K562 (cell line): ENCODE measurements around the gene HIKESHI. TPM values are rescaled to one million over a fixed set of nuclear protein-coding genes. Genes with fewer than 3 reads are reported as not detected.

Source experiments
- ATAC-seq: fragments of 200-7000 bp; cut with Tn5 transposase; 3 replicates; pipeline ENCODE4 v1.9.1; 2020; ENCODE audit warnings: moderate library complexity
- BruUV-seq: library from RNA; stranded (reverse); fragments of 400-500 nt; replicated peaks from 2 replicates; lab custom pipeline; 2021; lab: Mats Ljungman, UMichigan
- CTCF ChIA-PET: fragments of 300-600 bp; formaldehyde crosslinking; extraction: SDS; loops from one replicate; lab custom pipeline; 2021; ENCODE audit warnings: low intra/inter-chr PET ratio; lab: Yijun Ruan, JAX
- POLR2A ChIA-PET: fragments of 300-600, 350-650 bp; sonication (Branson Sonifier 250); formaldehyde crosslinking; extraction: SDS; loops from one replicate; lab custom pipeline; 2021; ENCODE audit warnings: antibody characterized with exemption, inconsistent platforms; lab: Yijun Ruan, JAX
- DNase-seq, 4 experiments: peaks; one replicate each; pipeline versions ENCODE4 v3.0.0 to v3.0.0-alpha.2; 2011 to 2018; ENCODE audit warnings: low spot score in 3 of 4, mixed read lengths in 3 of 4; ENCODE audit errors: extremely low read depth in 1 of 4
- FAIRE-seq: peaks from 2 replicates; lab custom pipeline; 2011; peaks lifted over from hg19 to GRCh38; lab: Jason Lieb, UNC
- H2AFZ ChIP-seq: 2 replicates; pipeline ENCODE4 v1.6.0; 2011; ENCODE audit warnings: low read depth, low read length, control low read depth, inconsistent platforms
- H3K27ac ChIP-seq: fragments of 200-600 bp; 3 replicates; pipeline ENCODE4 v1.8.0; 2011; ENCODE audit warnings: low read depth, mild to moderate bottlenecking, control low read depth, inconsistent platforms, low read length, moderate library complexity, mixed read lengths; ENCODE audit errors: extremely low read depth
- H3K27me3 ChIP-seq, 2 experiments: fragments of 300-600 bp in 1 of 2; 2 replicates in 1 of 2; 3 replicates in 1 of 2; pipeline versions ENCODE4 v1.6.0 to v1.8.0; 2011; ENCODE audit warnings: inconsistent platforms in 2 of 2, low read length in 2 of 2, mild to moderate bottlenecking in 1 of 2, mixed read lengths in 1 of 2, moderate library complexity in 1 of 2; ENCODE audit not compliant: control insufficient read depth in 2 of 2, insufficient read depth in 2 of 2
- H3K36me3 ChIP-seq: fragments of 300-600 bp; 3 replicates; pipeline ENCODE4 v1.8.0; 2011; ENCODE audit warnings: mild to moderate bottlenecking, low read length, inconsistent platforms; ENCODE audit not compliant: control insufficient read depth, insufficient read depth
- H3K4me1 ChIP-seq, 2 experiments: fragments of 200-600 bp in 1 of 2; replicated peaks in 1 of 2; 2 replicates in 1 of 2; 3 replicates in 1 of 2; pipeline versions ENCODE4 v1.5.1 to v1.8.0; 2011; ENCODE audit warnings: inconsistent platforms in 2 of 2, low read length in 2 of 2, mild to moderate bottlenecking in 1 of 2, mixed read lengths in 1 of 2, moderate library complexity in 1 of 2; ENCODE audit not compliant: control insufficient read depth in 2 of 2, insufficient read depth in 2 of 2
- H3K4me2 ChIP-seq: 2 replicates; pipeline ENCODE4 v1.6.1; 2011; ENCODE audit warnings: low read length, control low read depth, inconsistent platforms, mixed read lengths; ENCODE audit not compliant: insufficient read depth
- H3K4me3 ChIP-seq: fragments of 200-600 bp; sonication (generic), shearing (Covaris generic); 2 replicates; pipeline ENCODE4 v1.5.1; 2016; ENCODE audit warnings: control low read depth, inconsistent platforms
- H3K79me2 ChIP-seq: fragments of 200-600 bp; 3 replicates; pipeline ENCODE4 v1.8.0; 2011; ENCODE audit warnings: low read length, inconsistent platforms; ENCODE audit not compliant: control insufficient read depth, insufficient read depth
- H3K9ac ChIP-seq, 2 experiments: 2 replicates each; pipeline versions ENCODE4 v1.6.0 to v1.6.1; 2011; ENCODE audit warnings: low read depth in 2 of 2, low read length in 2 of 2, control low read depth in 1 of 2, inconsistent platforms in 1 of 2, mild to moderate bottlenecking in 1 of 2, mixed read lengths in 1 of 2; ENCODE audit not compliant: insufficient read depth in 1 of 2
- H3K9me1 ChIP-seq: one replicate; pipeline ENCODE4 v1.6.0; 2011; ENCODE audit warnings: inconsistent platforms, mild to moderate bottlenecking, low read length, moderate library complexity; ENCODE audit not compliant: control insufficient read depth, insufficient read depth
- H3K9me3 ChIP-seq: replicated peaks from 2 replicates; pipeline ENCODE4 v1.5.1; 2011; ENCODE audit warnings: low read depth, low read length, inconsistent platforms; ENCODE audit not compliant: control insufficient read depth, insufficient read depth
- H4K20me1 ChIP-seq: replicated peaks from 2 replicates; pipeline ENCODE4 v1.6.1; 2011; ENCODE audit warnings: low read length, inconsistent platforms, mixed read lengths; ENCODE audit not compliant: control insufficient read depth, insufficient read depth
- ARID3A ChIP-seq: IDR thresholded peaks from 2 replicates; pipeline ENCODE4 v1.6.1; 2012; ENCODE audit warnings: low read depth, low read length, improper control_type of control experiment, borderline replicate concordance
- CBFA2T3 ChIP-seq: fragments of 450-650 bp; IDR thresholded peaks from 2 replicates; pipeline ENCODE4 v1.6.1; 2017
- CEBPB ChIP-seq: fragments of 450-650 bp; IDR thresholded peaks from 2 replicates; pipeline ENCODE4 v1.6.1; 2016; ENCODE audit warnings: missing genetic modification characterization, missing compliant biosample characterization
- CHD2 ChIP-seq: IDR thresholded peaks from 2 replicates; pipeline ENCODE4 v1.6.1; 2011; ENCODE audit warnings: low read depth, low read length
- FOSL1 ChIP-seq: fragments of 200-800 bp; sonication (Bioruptor generic); conservative IDR thresholded peaks from 2 replicates; pipeline ENCODE4 v1.6.1; 2016; ENCODE audit warnings: missing genetic modification characterization, missing compliant biosample characterization
- MAFK ChIP-seq: IDR thresholded peaks from 2 replicates; pipeline ENCODE4 v1.6.1; 2011; ENCODE audit warnings: low read length, improper control_type of control experiment
- MIER1 ChIP-seq: fragments of 450-650 bp; IDR thresholded peaks from 2 replicates; pipeline ENCODE4 v1.6.1; 2016; ENCODE audit warnings: antibody characterized with exemption, mild to moderate bottlenecking, low read depth
- NR2C1 ChIP-seq, 2 experiments: fragments of 450-650 bp; IDR thresholded peaks; 2 replicates each; pipeline ENCODE4 v1.6.1; 2017; ENCODE audit warnings: mild to moderate bottlenecking in 2 of 2, antibody characterized with exemption in 1 of 2, inconsistent platforms in 1 of 2, missing compliant biosample characterization in 1 of 2, missing genetic modification characterization in 1 of 2
- NR4A1 ChIP-seq, 2 experiments: fragments of 250-450 bp in 1 of 2; fragments of 450-650 bp in 1 of 2; sonication (Bioruptor Pico) in 1 of 2; IDR thresholded peaks; 2 replicates each; pipeline versions ENCODE4 v1.4.0 to v1.6.1; 2016 to 2020; ENCODE audit warnings: mild to moderate bottlenecking in 2 of 2, missing compliant biosample characterization in 1 of 2, missing genetic modification characterization in 1 of 2, moderate library complexity in 1 of 2
- SMAD4 ChIP-seq: fragments of 250-450 bp; sonication (Bioruptor Pico); conservative IDR thresholded peaks from 2 replicates; pipeline ENCODE4 v1.8.0; 2021; ENCODE audit warnings: inconsistent platforms, mild to moderate bottlenecking, moderate library complexity
- TRIM24 ChIP-seq, 2 experiments: fragments of 450-650 bp; IDR thresholded peaks; 2 replicates each; pipeline ENCODE4 v1.6.1; 2016
- ZBTB17 ChIP-seq: fragments of 450-650 bp; formaldehyde crosslinking; IDR thresholded peaks from 2 replicates; pipeline ENCODE4 v1.4.0; 2020; ENCODE audit warnings: mild to moderate bottlenecking
- ZNF311 ChIP-seq: fragments of 250-450 bp; sonication (Bioruptor Pico); IDR thresholded peaks from 2 replicates; pipeline ENCODE4 v1.4.0; 2020; ENCODE audit warnings: mild to moderate bottlenecking, moderate library complexity
- ZNF316 ChIP-seq: fragments of 450-650 bp; IDR thresholded peaks from 2 replicates; pipeline ENCODE4 v1.6.1; 2016
- WGBS: fragments of 100-300 bp; shearing (Covaris generic); methylation state at CpG from one replicate; pipeline ENCODE4 v1.1.6; 2016; ENCODE audit warnings: low coverage, mixed read lengths; ENCODE audit not compliant: insufficient coverage; ENCODE audit errors: missing lambda C conversion rate; 5-methylcytosine and 5-hydroxymethylcytosine counted together
- in situ Hi-C: fragments of 300-500 bp; cut with MboI; formaldehyde crosslinking; loops from 4 replicates; pipeline ENCODE4 v1.15.0; 2018; ENCODE audit warnings: inconsistent platforms, mixed read lengths
- intact Hi-C: fragments of 100-400 bp; cut with micrococcal nuclease; formaldehyde crosslinking; loops from 2 replicates; pipeline ENCODE4 v1.14.2; 2022
- polyA plus RNA-seq, 8 experiments: library from polyadenylated mRNA; depleted of rRNA in 4 of 8; stranded (reverse) in 5 of 8; unstranded in 3 of 8; fragments of >200 nt; fragmentation: Nextera tagmentation in 2 of 8; fragmentation: Illumina TruSeq in 1 of 8; extraction: Ambion mirVana in 2 of 8; extraction: Trizol in 1 of 8; gene quantifications; 2 replicates each; pipeline versions ENCODE4 v1.2.1 to v1.2.3, GENCODE V29; 2011 to 2014; ENCODE audit warnings: inconsistent platforms in 1 of 8, missing spikeins in 1 of 8
- total RNA-seq, 7 experiments: library from RNA; depleted of rRNA in 6 of 7; stranded (reverse); fragments of >200 nt in 6 of 7; fragmentation: Illumina TruSeq in 2 of 7; extraction: Trizol in 2 of 7; gene quantifications; 2 replicates each; pipeline versions ENCODE4 v1.2.1 to v1.2.3, GENCODE V29; 2011 to 2021; ENCODE audit warnings: low replicate concordance in 1 of 7
- TF ChIP-seq, protein P1 (sequence below), 2 experiments: fragments of 200-800 bp in 1 of 2; sonication (Bioruptor generic) in 1 of 2; sonication (generic) in 1 of 2; formaldehyde crosslinking in 1 of 2; IDR thresholded peaks in 1 of 2; conservative IDR thresholded peaks in 1 of 2; 2 replicates each; pipeline versions ENCODE4 v1.5.0 to v1.6.1; 2016 to 2020; ENCODE audit warnings: missing compliant biosample characterization in 1 of 2, missing genetic modification characterization in 1 of 2, missing genetic modification reagents in 1 of 2

The HIKESHI gene
- total and polyA plus RNA-seq, 9 of the 15 experiments (the other 6 are each of a cell fraction or from before 2014, with no cell fraction given) = 33.2 to 196 (median 62.7) TPM

GRCh38 chr11:86370922-86371594, 69.0 kb downstream of the HIKESHI start:
- Histone ChIP-seq H3K9ac (no peak overlapping the region), H3K27me3 (no peaks in the 10 kb centered on the region; a peak in 1 of 5 replicates), H2AFZ (peak overlapping the region; percentile 21; the same call in 1 of the 2 replicates), H3K9me3 (0 out of 2 replicates have a peak, but pooled peaks cover 2% of the 10 kb centered on the region), H3K27ac (peak overlapping the region; percentile 34; the same call in 2 of the 3 replicates), H3K36me3 (no peaks in the 10 kb centered on the region), H3K4me1 (peaks cover 0 to 4% of the 10 kb centered on the region in 2 experiments; a peak in 2 of 5 replicates), H3K9me1 (no peaks in the 10 kb centered on the region), H3K4me3 (no peak overlapping the region), H3K4me2 (no peak overlapping the region), H4K20me1 (no peaks in the 10 kb centered on the region), H3K79me2 (no peaks in the 10 kb centered on the region)
- intact Hi-C loops (no loop called here), in situ Hi-C loops (no loop called here)
- ATAC-seq (peak; percentile 72), FAIRE-seq (no peak), DNase-seq (peak in 1 of 4 experiments; percentile 39)
- ChIA-PET POLR2A (interaction anchor here (0.6 to 1.2 kb wide), 5 partner anchors 10 to 494 kb away, joined by 3 to 5 read pairs (median 3); partner anchors contain the start of gene HIKESHI), CTCF (no interaction called here)
- 20% methylated on average over 6 of the region's 6 CpGs for WGBS
- BruUV-seq = no TSS peak
- no peak for TF ChIP-seq MIER1
- TF ChIP-seq CBFA2T3 = peak; percentile 49
- no peak for TF ChIP-seq NR2C1 (IDR thresholded peaks at IDR 0.05)
- no peak for TF ChIP-seq NR2C1 (tag; IDR thresholded peaks at IDR 0.05)
- TF ChIP-seq ZBTB17 (CRISPR knock-in tag) = peak; percentile 32; the same call in 1 of the 2 replicates
- peak; percentile 86 for TF ChIP-seq MAFK
- no peak for TF ChIP-seq ARID3A
- peak; percentile 98 for TF ChIP-seq ZNF316
- 0 out of 2 replicates have a peak, but pooled peaks have one; percentile 59 for TF ChIP-seq ZNF311 (CRISPR knock-in tag)
- TF ChIP-seq NR4A1 (CRISPR knock-in tag; IDR thresholded peaks at IDR 0.05) = no peak
- TF ChIP-seq NR4A1 (tag; IDR thresholded peaks at IDR 0.05) = 0 out of 2 replicates have a peak, but pooled peaks have one; percentile 38
- TF ChIP-seq CHD2 = no peak
- peak; percentile 93 for TF ChIP-seq TRIM24 (IDR thresholded peaks at IDR 0.05)
- TF ChIP-seq, protein P1, sequence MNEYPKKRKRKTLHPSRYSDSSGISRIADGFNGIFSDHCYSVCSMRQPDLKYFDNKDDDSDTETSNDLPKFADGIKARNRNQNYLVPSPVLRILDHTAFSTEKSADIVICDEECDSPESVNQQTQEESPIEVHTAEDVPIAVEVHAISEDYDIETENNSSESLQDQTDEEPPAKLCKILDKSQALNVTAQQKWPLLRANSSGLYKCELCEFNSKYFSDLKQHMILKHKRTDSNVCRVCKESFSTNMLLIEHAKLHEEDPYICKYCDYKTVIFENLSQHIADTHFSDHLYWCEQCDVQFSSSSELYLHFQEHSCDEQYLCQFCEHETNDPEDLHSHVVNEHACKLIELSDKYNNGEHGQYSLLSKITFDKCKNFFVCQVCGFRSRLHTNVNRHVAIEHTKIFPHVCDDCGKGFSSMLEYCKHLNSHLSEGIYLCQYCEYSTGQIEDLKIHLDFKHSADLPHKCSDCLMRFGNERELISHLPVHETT (CRISPR knock-in tag; conservative IDR thresholded peaks at IDR 0.05 in 1 of 2, IDR thresholded peaks at IDR 0.05 in 1 of 2) = 0 out of 4 replicates have a peak, but pooled peaks of 1 of the 2 experiments have one; percentile 42
- TF ChIP-seq CEBPB (tag) = peak; percentile 33; the same call in 1 of the 2 replicates
- TF ChIP-seq FOSL1 (tag) = peak; percentile 37; the same call in 1 of the 2 replicates
- peak; percentile 52 for TF ChIP-seq SMAD4 (CRISPR knock-in tag)
